KOPT-K1 (cell line): ENCODE measurements around the gene SHMT2.
"Not testable (repeated sequence)": the region's sequence is repeated elsewhere in the genome, so short reads cannot be mapped to it uniquely, and the experiment has no call there.

Experiments used
- H3K27ac ChIP-seq: fragments of 200-600 bp; sonication (generic); 2 replicates; pipeline ENCODE4 v1.5.1; 2016; ENCODE audit warnings: antibody characterized with exemption, mild to moderate bottlenecking, low read depth, low read length; ENCODE audit not compliant: poor library complexity, severe bottlenecking
- H3K36me3 ChIP-seq: fragments of 200-600 bp; sonication (generic); 2 replicates; pipeline ENCODE4 v1.5.1; 2017; ENCODE audit warnings: antibody characterized with exemption, mild to moderate bottlenecking, low read length, moderate library complexity; ENCODE audit not compliant: insufficient read depth
- H3K9me3 ChIP-seq: fragments of 200-600 bp; sonication (generic); 2 replicates; pipeline ENCODE4 v1.5.1; 2017; ENCODE audit warnings: antibody characterized with exemption, low read length, mild to moderate bottlenecking; ENCODE audit not compliant: insufficient read depth, poor library complexity, severe bottlenecking

SHMT2 gene

DNA sequence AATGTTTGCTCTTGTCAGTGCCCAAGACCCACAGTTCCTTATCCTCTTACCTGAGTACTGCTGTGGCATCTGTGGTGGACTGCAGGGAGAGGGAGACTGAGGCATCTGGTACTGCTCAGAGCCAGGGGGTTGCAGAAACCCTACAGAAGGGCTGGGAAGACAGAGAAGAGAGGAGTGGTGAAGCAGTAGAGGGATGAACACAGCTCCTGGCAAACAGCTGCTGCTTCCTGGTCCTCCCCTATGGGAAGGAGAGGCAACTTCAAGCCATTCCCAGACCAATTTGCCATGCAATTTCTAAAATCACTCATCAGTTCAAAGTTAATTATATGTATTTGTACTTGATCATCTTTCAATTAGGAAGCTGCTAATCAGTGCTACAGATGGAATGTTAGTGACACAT is 37.2 kb downstream of the SHMT2 start:
- Histone ChIP-seq H3K9me3 (no peaks in the 10 kb centered on the region), H3K27ac (no peak overlapping the region), H3K36me3 (peaks cover 85% of the 10 kb centered on the region)

DNA sequence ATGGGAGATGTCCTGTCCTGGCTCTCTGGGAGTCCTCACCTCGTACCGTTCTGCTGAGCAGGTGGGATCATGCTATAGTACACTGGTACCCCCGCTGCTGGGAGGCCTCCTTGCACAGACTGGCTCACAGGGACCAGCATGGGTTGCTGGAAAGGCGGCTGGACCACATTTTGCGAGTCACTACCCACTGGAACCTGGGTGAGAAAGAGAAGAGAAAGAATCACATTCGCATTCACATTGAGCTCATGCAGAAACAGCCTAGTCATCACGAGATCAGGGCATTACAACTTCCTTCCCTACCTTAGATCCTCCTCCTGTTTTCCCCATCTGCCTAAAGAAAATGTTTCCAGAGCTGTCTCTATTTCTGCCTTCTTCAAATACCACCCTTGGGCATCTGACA is 38.8 kb downstream of the SHMT2 start:
- Histone ChIP-seq H3K27ac (no peak overlapping the region), H3K36me3 (peaks cover 83% of the 10 kb centered on the region), H3K9me3 (no peaks in the 10 kb centered on the region)

DNA sequence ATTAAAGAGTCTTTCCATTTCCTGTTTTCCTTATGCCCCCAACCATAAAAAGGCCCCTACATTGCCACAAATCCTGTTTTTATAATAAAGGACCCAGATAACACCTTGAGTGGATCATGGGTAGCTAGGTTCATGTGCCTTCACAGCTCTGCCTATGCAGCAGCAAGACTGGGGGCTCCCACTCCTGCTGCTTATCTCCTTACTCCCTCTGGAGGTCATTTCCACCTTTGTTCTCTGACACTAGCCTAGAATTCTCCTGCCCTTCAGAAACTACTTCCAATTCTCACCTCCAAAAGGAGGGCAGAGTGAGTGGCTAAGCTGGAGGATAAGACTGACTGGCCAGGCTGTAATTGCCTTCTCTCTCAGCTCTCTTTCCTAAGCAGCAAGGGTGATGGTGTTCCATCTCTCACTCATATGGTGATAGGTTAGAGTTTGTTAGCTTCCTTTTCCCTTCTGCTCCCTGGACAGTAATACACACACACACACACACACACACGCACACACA is 41.5 kb downstream of the SHMT2 start:
- H3K36me3 ChIP-seq: peaks cover 74% of the 10 kb centered on the region
- no peak overlapping the region for H3K27ac ChIP-seq
- no peaks in the 10 kb centered on the region for H3K9me3 ChIP-seq

DNA sequence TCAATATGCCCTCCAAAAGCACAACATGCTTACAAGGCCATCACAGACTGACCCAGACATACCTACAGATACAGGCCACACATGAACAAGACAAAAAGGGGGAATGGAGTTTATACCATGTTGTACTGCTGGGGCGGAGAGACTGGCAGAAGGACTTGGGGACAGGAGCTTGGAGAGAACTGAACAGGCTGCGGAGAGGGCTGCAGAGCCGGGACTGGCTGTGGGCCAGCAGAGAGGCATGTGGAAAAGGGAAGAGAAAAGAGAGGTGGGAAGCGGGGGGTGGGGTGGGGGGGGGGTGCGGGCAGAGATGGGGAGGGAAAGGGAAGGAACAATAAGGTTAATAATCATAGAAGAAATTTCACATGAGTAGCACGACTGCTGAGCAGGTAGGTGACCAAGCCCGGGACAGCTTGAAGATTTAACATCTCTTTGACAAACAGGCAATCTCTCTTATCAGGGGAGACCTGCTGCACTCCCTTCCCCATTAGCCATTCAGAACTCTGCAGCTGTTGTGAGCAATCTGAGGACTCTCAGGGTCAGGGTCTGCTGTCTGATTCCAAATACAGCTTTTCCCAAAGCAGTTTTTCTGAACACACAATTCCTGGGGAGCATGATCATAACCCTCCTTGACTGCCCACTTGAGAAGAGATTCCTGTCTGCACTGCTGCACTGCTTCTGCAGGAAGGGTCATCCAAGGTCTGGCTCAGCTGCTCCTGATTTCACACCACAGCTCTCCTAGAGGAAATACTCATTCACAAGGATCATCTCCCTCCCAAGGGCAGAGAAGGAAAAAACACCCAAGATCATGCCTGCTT is 43.0 kb downstream of the SHMT2 start:
- no peaks in the 10 kb centered on the region for H3K9me3 ChIP-seq
- H3K36me3 ChIP-seq: peaks cover 74% of the 10 kb centered on the region
- H3K27ac ChIP-seq: no peak overlapping the region

DNA sequence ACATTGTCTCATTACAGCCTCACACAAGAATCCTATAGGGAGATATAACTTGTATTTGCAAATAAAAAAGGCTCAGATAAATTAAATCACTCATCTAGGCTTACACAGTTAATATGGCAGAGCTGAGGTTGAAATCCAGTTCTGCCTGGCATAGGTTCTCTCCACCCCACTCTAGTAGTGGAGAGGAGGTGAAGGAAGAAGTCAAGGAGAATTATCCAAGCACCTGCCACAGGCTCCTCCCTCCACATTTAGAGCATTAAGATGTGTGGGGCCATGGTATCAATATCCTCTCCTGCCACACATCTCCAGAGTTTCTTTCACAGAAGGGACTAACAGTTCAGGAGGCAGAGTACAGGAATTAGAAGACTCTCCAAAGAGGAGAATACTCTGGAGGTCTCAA is 44.0 kb downstream of the SHMT2 start:
- Histone ChIP-seq H3K27ac (no peak overlapping the region), H3K9me3 (no peaks in the 10 kb centered on the region), H3K36me3 (peaks cover 74% of the 10 kb centered on the region)

DNA sequence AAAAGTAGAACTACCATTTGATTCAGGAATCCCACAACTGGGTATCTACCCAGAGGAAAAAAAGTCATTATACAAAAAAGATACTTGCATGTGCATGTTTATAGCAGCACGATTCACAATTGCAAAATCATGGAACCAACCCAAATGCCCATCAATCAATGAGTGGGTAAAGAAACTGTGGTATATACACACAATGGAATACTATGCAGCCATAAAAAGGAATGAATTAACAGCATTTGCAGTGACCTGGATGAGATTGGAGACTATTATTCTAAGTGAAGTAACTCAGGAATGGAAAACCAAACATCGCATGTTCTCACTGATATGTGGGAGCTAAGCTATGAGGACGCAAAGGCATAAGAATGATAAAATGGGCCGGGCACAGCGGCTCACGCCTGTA is 46.7 kb downstream of the SHMT2 start:
- not testable (repeated sequence) for H3K9me3 ChIP-seq, H3K27ac ChIP-seq
- H3K36me3 ChIP-seq: peaks cover 76% of the 10 kb centered on the region

DNA sequence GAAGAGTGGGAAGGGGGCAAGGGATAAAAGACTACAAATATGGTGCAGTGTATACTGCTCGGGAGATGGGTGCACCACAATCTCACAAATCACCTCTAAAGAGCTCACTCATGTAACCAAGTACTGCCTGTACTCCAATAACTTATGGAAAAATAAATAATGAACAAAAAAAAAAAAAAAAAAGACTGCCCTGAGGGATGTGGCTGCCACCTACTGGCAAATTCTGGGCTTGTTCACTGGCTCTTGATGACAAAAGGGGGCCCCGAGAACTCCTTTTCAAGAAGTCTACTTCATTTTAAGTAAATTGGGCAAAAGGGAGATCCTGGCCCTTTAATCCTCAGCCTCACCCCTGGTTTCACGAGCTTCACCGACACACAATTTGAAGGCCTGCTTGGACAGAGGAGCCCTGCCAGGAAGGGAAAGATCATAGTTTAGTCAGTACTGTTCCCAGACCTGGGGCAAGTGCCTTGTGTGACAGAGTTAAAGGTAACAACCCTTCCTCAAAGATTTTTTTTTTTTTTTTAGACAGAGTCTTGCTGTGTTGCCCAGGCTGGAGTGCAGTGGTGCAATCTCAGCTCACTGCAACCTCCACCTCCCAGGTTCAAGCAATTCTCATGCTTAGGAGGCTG is 47.5 kb downstream of the SHMT2 start:
- H3K9me3 ChIP-seq: no peaks in the 10 kb centered on the region
- H3K27ac ChIP-seq: no peak overlapping the region
- peaks cover 76% of the 10 kb centered on the region for H3K36me3 ChIP-seq

DNA sequence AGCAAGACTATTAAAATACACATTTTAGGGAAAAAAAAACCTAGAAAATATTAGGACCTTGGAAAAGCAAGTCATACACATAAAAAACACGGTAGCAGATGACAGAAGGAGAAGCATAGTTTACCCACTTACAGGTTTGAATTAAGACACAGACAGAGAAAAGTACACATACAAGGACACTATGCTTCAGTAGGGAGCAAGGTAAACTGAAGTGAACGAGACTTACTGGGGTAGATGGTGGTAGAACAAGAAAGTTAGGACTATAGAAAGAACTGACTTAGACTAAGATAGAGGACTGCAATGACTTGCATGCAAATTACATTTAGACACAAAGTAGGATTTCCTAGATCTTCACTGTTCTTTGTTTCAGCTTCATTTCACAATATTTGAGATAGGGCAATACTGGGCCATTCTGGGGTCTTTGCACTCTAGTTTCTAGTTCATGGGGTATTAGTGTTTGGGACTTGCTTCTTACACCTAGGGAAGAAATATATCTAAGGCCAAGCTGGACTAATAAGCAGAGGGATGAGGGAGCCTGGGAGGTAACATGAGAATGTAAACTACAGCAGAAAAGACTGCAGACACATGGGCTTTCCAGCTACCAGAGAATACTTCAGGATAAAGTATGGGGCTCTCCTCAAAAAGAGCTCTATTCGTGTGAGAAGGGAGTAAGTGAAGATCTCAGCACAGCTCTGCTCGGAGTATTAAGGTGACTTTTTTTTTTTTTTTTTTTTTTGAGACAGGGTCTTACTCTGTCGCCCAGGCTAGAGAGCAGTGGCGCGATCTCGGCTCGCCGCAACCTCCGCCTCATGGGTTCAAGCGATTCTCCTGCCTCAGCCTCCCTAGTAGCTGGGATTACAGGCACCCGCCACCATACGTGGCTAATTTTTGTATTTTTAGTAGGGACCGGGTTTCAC is 49.2 kb downstream of the SHMT2 start:
- Histone ChIP-seq H3K9me3 (no peaks in the 10 kb centered on the region), H3K36me3 (peaks cover 77% of the 10 kb centered on the region), H3K27ac (no peak overlapping the region)

DNA sequence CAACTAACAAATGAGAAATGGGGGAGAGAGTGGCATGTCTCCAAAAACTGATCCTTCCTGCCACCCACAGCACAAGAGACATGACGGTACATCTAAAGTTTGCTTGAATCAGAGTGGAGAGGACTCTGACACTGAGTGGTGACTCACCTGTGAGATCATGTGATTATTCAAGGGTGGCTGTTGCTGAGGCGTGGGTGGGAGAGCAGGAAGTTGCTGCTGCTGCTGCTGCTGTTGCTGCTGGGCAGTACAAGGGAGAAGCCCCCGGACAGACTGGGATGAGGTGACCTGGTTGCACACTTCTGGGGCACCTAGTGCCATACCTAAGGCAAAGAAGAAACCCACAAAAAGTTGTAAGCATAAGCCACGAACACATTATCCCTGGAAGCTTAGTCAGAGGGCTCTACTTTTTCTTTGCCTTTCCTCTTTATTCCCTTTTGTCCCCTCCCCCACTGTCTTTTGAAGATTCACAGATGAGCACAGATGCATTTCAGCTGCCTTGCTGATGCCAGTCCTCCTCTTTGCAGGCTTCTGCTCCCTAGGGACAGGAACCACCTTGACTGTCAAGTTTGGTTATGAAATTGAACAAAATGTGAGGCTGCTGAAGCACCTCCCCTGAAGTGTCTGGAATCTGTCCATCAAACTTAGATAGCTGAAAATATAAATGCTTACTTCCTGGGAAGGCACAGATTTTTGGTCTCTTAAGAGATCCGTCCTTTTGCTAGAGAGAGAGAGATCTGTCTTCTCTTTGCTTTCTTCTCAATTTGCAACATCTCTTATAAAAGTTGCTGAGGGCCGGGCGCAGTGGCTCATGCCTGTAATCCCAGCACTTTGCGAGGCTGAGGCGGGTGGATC is 50.9 kb downstream of the SHMT2 start:
- no peaks in the 10 kb centered on the region for H3K9me3 ChIP-seq
- peak overlapping the region; percentile 61 for H3K27ac ChIP-seq
- peaks cover 86% of the 10 kb centered on the region for H3K36me3 ChIP-seq

DNA sequence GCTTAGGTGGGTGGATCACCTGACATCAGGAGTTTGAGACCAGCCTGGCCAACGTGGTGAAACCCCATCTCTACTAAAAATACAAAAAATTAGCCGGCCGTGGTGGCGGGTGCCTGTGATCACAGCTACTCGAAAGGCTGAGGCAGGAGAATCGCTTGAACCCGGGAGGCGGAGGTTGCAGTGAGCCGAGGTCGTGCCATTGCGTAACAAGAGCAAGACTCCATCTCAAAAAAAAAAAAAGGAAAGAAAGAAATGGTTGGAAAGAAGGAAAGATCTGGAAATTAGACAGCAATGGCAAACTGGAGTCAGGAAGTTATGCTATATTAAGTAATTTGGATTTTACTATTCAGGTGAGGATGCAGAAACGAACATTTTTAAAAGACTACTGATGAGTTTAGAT is 52.6 kb downstream of the SHMT2 start:
- H3K36me3 ChIP-seq: peaks cover 91% of the 10 kb centered on the region
- H3K27ac ChIP-seq, H3K9me3 ChIP-seq: not testable (repeated sequence)
